ENCODE data around the gene DARS1.

DNA sequence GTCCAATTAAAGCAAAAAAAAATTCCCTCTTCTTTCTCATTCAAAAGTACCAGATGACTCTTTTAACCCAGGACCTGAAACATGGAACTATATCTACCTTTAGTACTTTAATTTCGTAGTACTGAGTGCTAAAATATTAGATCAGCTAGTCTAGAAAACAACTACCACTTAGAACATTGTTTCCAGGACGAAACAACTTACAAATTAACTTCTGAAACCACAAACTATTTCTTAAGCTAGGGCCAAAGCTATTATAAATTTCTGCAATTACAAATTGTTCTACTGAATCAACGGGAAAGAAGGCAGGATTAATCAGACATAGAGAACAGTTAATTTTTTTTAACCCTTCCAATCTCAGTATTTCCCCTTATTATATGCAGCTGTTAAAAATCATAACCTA, 39.9 kb downstream of the DARS1 start:
- TF ChIP-seq, protein P1, sequence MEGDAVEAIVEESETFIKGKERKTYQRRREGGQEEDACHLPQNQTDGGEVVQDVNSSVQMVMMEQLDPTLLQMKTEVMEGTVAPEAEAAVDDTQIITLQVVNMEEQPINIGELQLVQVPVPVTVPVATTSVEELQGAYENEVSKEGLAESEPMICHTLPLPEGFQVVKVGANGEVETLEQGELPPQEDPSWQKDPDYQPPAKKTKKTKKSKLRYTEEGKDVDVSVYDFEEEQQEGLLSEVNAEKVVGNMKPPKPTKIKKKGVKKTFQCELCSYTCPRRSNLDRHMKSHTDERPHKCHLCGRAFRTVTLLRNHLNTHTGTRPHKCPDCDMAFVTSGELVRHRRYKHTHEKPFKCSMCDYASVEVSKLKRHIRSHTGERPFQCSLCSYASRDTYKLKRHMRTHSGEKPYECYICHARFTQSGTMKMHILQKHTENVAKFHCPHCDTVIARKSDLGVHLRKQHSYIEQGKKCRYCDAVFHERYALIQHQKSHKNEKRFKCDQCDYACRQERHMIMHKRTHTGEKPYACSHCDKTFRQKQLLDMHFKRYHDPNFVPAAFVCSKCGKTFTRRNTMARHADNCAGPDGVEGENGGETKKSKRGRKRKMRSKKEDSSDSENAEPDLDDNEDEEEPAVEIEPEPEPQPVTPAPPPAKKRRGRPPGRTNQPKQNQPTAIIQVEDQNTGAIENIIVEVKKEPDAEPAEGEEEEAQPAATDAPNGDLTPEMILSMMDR (IDR thresholded peaks at IDR 0.05), result no peak
- no peak for TF ChIP-seq POLR2A (IDR thresholded peaks at IDR 0.05)
